ENCODE data around the gene RBM18.

The RBM18 gene

GRCh38 chr9:122213102-122213588 lies 51.5 kb downstream of the RBM18 start:
- no peak for DNase-seq
- no peak overlapping the region for H3K27ac ChIP-seq
- TF ChIP-seq CTCF (IDR thresholded peaks at IDR 0.05; ENCODE audit: low read depth, low read length, missing control alignments) = no peak
- in situ Hi-C loops (cut with HindIII; ENCODE audit: low pct_ligation_motif_present, low sequenced_read_pairs) = no loop called here
- H3K4me3 ChIP-seq (ENCODE audit: low read depth, low read length) = no peak overlapping the region
- H3K27me3 ChIP-seq (replicated peaks) = peaks cover 76% of the 10 kb centered on the region
- no peaks in the 10 kb centered on the region for H3K36me3 ChIP-seq (replicated peaks)

- Histone ChIP-seq H3K27ac (no peak overlapping the region), H3K27me3 (replicated peaks) (peaks cover 70% of the 10 kb centered on the region), H3K36me3 (replicated peaks) (no peaks in the 10 kb centered on the region), H3K4me3 (ENCODE audit: low read depth, low read length) (no peak overlapping the region)
- no peak for DNase-seq
- in situ Hi-C loops (cut with HindIII; ENCODE audit: low pct_ligation_motif_present, low sequenced_read_pairs) = no loop called here
- TF ChIP-seq CTCF (IDR thresholded peaks at IDR 0.05; ENCODE audit: low read depth, low read length, missing control alignments) = no peak
Observed at GRCh38 chr9:122212473-122213004, 52.1 kb downstream of the RBM18 start.

GRCh38 chr9:122209451-122209850 lies 55.2 kb downstream of the RBM18 start:
- Histone ChIP-seq H3K27me3 (replicated peaks) (peaks cover 39% of the 10 kb centered on the region), H3K27ac (no peak overlapping the region), H3K4me3 (ENCODE audit: low read depth, low read length) (no peak overlapping the region), H3K36me3 (replicated peaks) (no peaks in the 10 kb centered on the region)
- in situ Hi-C loops (cut with HindIII; ENCODE audit: low pct_ligation_motif_present, low sequenced_read_pairs) = no loop called here
- DNase-seq = no peak
- TF ChIP-seq CTCF (IDR thresholded peaks at IDR 0.05; ENCODE audit: low read depth, low read length, missing control alignments) = no peak

GRCh38 chr9:122207096-122207495 lies 57.5 kb downstream of the RBM18 start:
- no peaks in the 10 kb centered on the region for H3K36me3 ChIP-seq (replicated peaks)
- H3K27me3 ChIP-seq (replicated peaks) = peaks cover 16% of the 10 kb centered on the region
- in situ Hi-C loops (cut with HindIII; ENCODE audit: low pct_ligation_motif_present, low sequenced_read_pairs) = no loop called here
- no peak for DNase-seq
- TF ChIP-seq CTCF (IDR thresholded peaks at IDR 0.05; ENCODE audit: low read depth, low read length, missing control alignments) = no peak
- H3K4me3 ChIP-seq (ENCODE audit: low read depth, low read length) = no peak overlapping the region
- H3K27ac ChIP-seq = no peak overlapping the region

GRCh38 chr9:122206118-122207046 lies 58.3 kb downstream of the RBM18 start:
- in situ Hi-C loops (cut with HindIII; ENCODE audit: low pct_ligation_motif_present, low sequenced_read_pairs) = no loop called here
- peak; percentile 80 for DNase-seq
- no peak for TF ChIP-seq CTCF (IDR thresholded peaks at IDR 0.05; ENCODE audit: low read depth, low read length, missing control alignments)
- H3K27me3 ChIP-seq (replicated peaks) = peaks cover 9% of the 10 kb centered on the region
- H3K4me3 ChIP-seq (ENCODE audit: low read depth, low read length) = no peak overlapping the region
- H3K36me3 ChIP-seq (replicated peaks) = no peaks in the 10 kb centered on the region
- no peak overlapping the region for H3K27ac ChIP-seq
